GM21447 (cell line): ENCODE results near the gene CCDC192.

ENCODE experiments used
- ATAC-seq: cut with Tn5 transposase; IDR thresholded peaks from one replicate; pipeline ENCODE4 v1.9.1; 2021; ENCODE audit not compliant: unreplicated experiment

The CCDC192 gene

GRCh38 chr5:127872494-127872893, 169.3 kb downstream of the CCDC192 start:
- ATAC-seq: no peak

GRCh38 chr5:127875235-127876021, 172.2 kb downstream of the CCDC192 start:
- ATAC-seq: peak; percentile 90

- no peak for ATAC-seq
These were observed 173.2 kb downstream of the CCDC192 start for GRCh38 chr5:127876384-127876783.

- no peak for ATAC-seq
These were observed 175.1 kb downstream of the CCDC192 start for GRCh38 chr5:127878174-127878750.

GRCh38 chr5:127884416-127884815, 181.2 kb downstream of the CCDC192 start:
- ATAC-seq: no peak

GRCh38 chr5:127885176-127885575, 182.0 kb downstream of the CCDC192 start:
- ATAC-seq: no peak

GRCh38 chr5:127886081-127886480, 182.9 kb downstream of the CCDC192 start:
- ATAC-seq: no peak

GRCh38 chr5:127887282-127887681, 184.1 kb downstream of the CCDC192 start:
- ATAC-seq: no peak

GRCh38 chr5:127891942-127892341, 188.8 kb downstream of the CCDC192 start:
- ATAC-seq: no peak

- no peak for ATAC-seq
These were observed 189.4 kb downstream of the CCDC192 start for GRCh38 chr5:127892467-127893207.

GRCh38 chr5:127893232-127893631, 190.0 kb downstream of the CCDC192 start:
- ATAC-seq: no peak

- ATAC-seq: no peak
These were observed 191.3 kb downstream of the CCDC192 start for GRCh38 chr5:127894461-127894860.

GRCh38 chr5:127898551-127899213, 195.5 kb downstream of the CCDC192 start:
- no peak for ATAC-seq

- no peak for ATAC-seq
These were observed 196.0 kb downstream of the CCDC192 start for GRCh38 chr5:127899214-127899610.

- ATAC-seq: peak; percentile 58
These were observed 203.5 kb downstream of the CCDC192 start for GRCh38 chr5:127906562-127907204.

- ATAC-seq: no peak
These were observed 204.7 kb downstream of the CCDC192 start for GRCh38 chr5:127907907-127908306.

- ATAC-seq: peak; percentile 75
These were observed 205.9 kb downstream of the CCDC192 start for GRCh38 chr5:127909066-127909465.

GRCh38 chr5:127909821-127910220, 206.6 kb downstream of the CCDC192 start:
- no peak for ATAC-seq

GRCh38 chr5:127910307-127910956, 207.2 kb downstream of the CCDC192 start:
- no peak for ATAC-seq

- no peak for ATAC-seq
These were observed 208.4 kb downstream of the CCDC192 start for GRCh38 chr5:127911619-127912018.
